Neutrophil (primary cell): ENCODE data around the gene RAET1G.
"Not testable (repeated sequence)": the region's sequence is repeated elsewhere in the genome, so short reads cannot be mapped to it uniquely, and the experiment has no call there.

Experiments used
- H3K27ac ChIP-seq: fragments of 200-600 bp; sonication (generic); 2 replicates; pipeline ENCODE4 v1.5.1; 2016; ENCODE audit warnings: mild to moderate bottlenecking, moderate library complexity
- H3K27me3 ChIP-seq: fragments of 200-600 bp; sonication (generic); 2 replicates; pipeline ENCODE4 v1.6.0; 2016; ENCODE audit warnings: mild to moderate bottlenecking
- H3K36me3 ChIP-seq: fragments of 200-600 bp; sonication (generic); 2 replicates; pipeline ENCODE4 v1.5.1; 2017
- H3K4me1 ChIP-seq, 2 experiments: fragments of 200-600 bp in 1 of 2; sonication (generic) in 1 of 2; 1 replicate in 1 of 2; 2 replicates in 1 of 2; pipeline versions ENCODE4 v1.5.1 to v1.6.1; 2013 to 2016; ENCODE audit warnings: low read depth in 1 of 2, low read length in 1 of 2, mild to moderate bottlenecking in 1 of 2, moderate library complexity in 1 of 2; ENCODE audit not compliant: control insufficient read depth in 1 of 2, insufficient read depth in 1 of 2
- H3K4me3 ChIP-seq, 2 experiments: fragments of 200-600 bp in 1 of 2; sonication (generic) in 1 of 2; 1 replicate in 1 of 2; 2 replicates in 1 of 2; pipeline ENCODE4 v1.5.1; 2013 to 2016; ENCODE audit warnings: low read depth in 1 of 2, low read length in 1 of 2, mild to moderate bottlenecking in 1 of 2, moderate library complexity in 1 of 2
- H3K9me3 ChIP-seq: fragments of 200-600 bp; sonication (generic); 2 replicates; pipeline ENCODE4 v1.5.1; 2016
- CTCF ChIP-seq: fragments of 200-600 bp; sonication (generic); IDR thresholded peaks from 2 replicates; pipeline ENCODE4 v1.5.1; 2016; ENCODE audit warnings: antibody characterized with exemption

The RAET1G gene

DNA sequence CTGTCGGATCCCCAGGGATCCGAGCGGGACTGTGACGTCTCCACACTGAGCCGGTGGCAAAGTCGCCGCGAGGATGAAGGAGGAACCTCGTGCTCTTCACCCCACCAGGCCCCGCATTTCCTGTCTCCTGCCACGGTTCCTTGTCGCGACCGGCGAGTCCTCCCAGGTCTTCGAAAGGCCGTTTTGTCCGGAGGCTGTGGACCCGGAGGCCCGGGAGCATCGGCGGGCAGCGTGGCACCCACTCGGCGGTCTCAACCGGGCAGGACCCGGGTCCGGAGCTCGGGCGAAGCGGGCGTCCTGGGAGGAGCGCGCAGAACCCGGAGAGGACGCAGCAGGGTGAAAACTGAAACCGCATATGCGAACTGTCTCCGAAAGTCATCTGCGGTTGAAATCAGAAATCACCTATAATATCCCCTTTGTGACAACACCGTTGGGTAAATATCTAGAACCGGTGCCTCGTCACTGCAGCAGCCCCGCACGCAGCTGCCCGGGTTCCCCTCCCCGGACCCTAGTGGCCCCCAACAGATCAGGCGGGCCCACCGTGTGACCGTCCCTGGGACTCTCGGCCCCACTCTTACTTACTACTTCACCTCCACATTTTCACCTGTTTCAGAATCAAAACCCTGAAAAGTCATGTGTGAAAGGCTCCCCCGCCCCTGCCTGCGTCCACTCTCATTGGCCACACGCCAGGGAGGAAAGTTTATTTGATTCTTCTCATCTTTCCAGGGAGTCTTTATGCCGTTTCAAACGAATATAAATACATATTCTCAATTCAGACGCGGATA, 15.8 kb upstream of the RAET1G start:
- H3K4me1 ChIP-seq, result peaks cover 16 to 24% of the 10 kb centered on the region in 2 experiments
- peak overlapping the region; percentile 22 to 52 for H3K4me3 ChIP-seq
- H3K9me3 ChIP-seq, result no peaks in the 10 kb centered on the region
- H3K27ac ChIP-seq, result no peak overlapping the region
- no peaks in the 10 kb centered on the region for H3K36me3 ChIP-seq
- TF ChIP-seq CTCF, result no peak
- peaks cover 100% of the 10 kb centered on the region for H3K27me3 ChIP-seq

DNA sequence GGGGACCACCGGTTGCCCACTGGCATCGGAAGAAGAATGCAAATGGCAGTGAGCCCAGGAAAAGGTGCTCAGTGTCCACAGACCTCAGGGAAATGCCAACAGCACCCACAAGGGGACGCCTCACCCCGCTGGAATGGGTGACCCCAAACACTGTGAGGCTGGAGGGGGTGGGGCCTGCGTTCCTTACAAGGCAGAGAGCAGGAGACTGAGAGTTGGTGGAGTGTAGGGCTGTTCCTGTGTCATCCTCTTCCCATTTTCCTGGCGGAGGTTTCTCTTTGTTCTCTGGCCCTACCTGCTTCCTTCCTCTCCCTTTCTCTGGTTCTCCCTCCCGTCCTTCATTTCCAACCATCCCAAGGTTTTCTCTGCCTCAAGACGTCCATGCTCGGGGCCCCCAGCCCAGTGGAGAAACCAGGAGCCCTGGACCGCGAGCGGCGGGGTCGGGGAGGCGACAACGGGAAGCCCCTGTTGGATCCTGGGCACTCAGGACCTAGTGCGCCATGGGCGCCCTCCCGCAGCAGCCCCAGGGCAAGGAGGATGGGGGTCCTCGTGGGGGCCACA, 15.2 kb upstream of the RAET1G start:
- H3K27ac ChIP-seq, H3K9me3 ChIP-seq, H3K36me3 ChIP-seq: not testable (repeated sequence)
- Histone ChIP-seq H3K4me3 (peak overlapping the region; percentile 22 to 52), H3K27me3 (peaks cover 100% of the 10 kb centered on the region), H3K4me1 (peaks cover 16 to 24% of the 10 kb centered on the region in 2 experiments)

- Histone ChIP-seq H3K27ac (no peak overlapping the region), H3K36me3 (no peaks in the 10 kb centered on the region), H3K9me3 (no peaks in the 10 kb centered on the region), H3K4me3 (no peak overlapping the region), H3K4me1 (peaks cover 14 to 19% of the 10 kb centered on the region in 2 experiments), H3K27me3 (peaks cover 100% of the 10 kb centered on the region)
- no peak for TF ChIP-seq CTCF
Measured at GRCh38 chr6:149936743-149937142, 13.8 kb upstream of the RAET1G start.

DNA sequence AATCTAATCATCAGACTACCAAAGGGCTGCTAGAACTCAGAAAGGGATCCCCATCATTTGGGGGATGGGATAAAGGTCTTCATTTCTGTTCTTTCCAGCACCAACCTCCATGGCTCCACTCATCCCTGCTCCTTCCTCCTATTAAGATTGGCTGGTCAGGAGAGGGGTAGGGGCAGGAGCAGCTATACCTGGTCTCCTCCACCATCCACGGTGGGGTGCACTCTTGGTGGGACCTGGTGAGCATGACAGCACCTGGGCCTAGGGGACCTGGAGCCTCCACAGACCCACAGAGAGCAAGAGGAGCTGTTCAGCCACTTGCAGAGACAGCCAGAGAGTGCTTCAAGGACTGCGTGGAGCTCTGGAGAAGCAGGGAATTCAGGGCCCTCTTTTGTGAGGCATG, 12.7 kb upstream of the RAET1G start:
- TF ChIP-seq CTCF, result no peak
- Histone ChIP-seq H3K27me3 (peaks cover 100% of the 10 kb centered on the region), H3K9me3 (no peaks in the 10 kb centered on the region), H3K4me3 (no peak overlapping the region), H3K27ac (no peak overlapping the region), H3K36me3 (no peaks in the 10 kb centered on the region), H3K4me1 (peaks cover 11 to 12% of the 10 kb centered on the region in 2 experiments)

GRCh38 chr6:149935246-149935645, 12.3 kb upstream of the RAET1G start:
- no peaks in the 10 kb centered on the region for H3K9me3 ChIP-seq
- peaks cover 11 to 12% of the 10 kb centered on the region in 2 experiments for H3K4me1 ChIP-seq
- H3K36me3 ChIP-seq, result no peaks in the 10 kb centered on the region
- no peak overlapping the region for H3K4me3 ChIP-seq
- H3K27ac ChIP-seq, result no peak overlapping the region
- TF ChIP-seq CTCF, result no peak
- H3K27me3 ChIP-seq, result peaks cover 100% of the 10 kb centered on the region
